Thyroid gland (tissue), 4 donors: ENCODE measurements around the gene ZNF138. TPM values are rescaled to one million over a fixed set of nuclear protein-coding genes. Genes with fewer than 3 reads are reported as not detected.

Source experiments
- DNase-seq, 2 donors: peaks; one replicate each; pipeline ENCODE4 v3.0.0-alpha.2; 2019
- H3K27ac ChIP-seq, 3 donors: fragments of 200-600 bp; sonication (generic); 1 replicate in 2 of 3; 2 replicates in 1 of 3; pipeline ENCODE4 v1.5.1; 2016 to 2019; ENCODE audit warnings: mild to moderate bottlenecking in 1 of 3, moderate library complexity in 1 of 3
- H3K27me3 ChIP-seq: fragments of 200-600 bp; sonication (generic); one replicate; pipeline ENCODE4 v1.5.1; 2019
- H3K36me3 ChIP-seq, 2 donors: fragments of 200-600 bp; sonication (generic); one replicate each; pipeline ENCODE4 v1.5.1; 2016 to 2019
- H3K4me1 ChIP-seq, 2 donors: fragments of 200-600 bp; sonication (generic); one replicate each; pipeline ENCODE4 v1.5.1; 2017 to 2019
- H3K4me3 ChIP-seq, 3 donors: fragments of 200-600 bp; sonication (generic); replicated peaks in 1 of 3; 1 replicate in 2 of 3; 2 replicates in 1 of 3; pipeline ENCODE4 v1.5.1; 2016; ENCODE audit warnings: mild to moderate bottlenecking in 1 of 3
- H3K9me3 ChIP-seq: fragments of 200-600 bp; sonication (generic); one replicate; pipeline ENCODE4 v1.5.1; 2017
- CTCF ChIP-seq, 6 experiments: fragments of 200-600 bp in 3 of 6; fragments of 450-650 bp in 3 of 6; sonication (generic) in 3 of 6; IDR thresholded peaks; one replicate each; pipeline ENCODE4 v1.5.1; 2016 to 2019; ENCODE audit warnings: antibody characterized with exemption in 6 of 6, mild to moderate bottlenecking in 2 of 6, inconsistent platforms in 1 of 6, moderate library complexity in 1 of 6
- POLR2A ChIP-seq, 2 donors: fragments of 450-650 bp; IDR thresholded peaks; one replicate each; pipeline ENCODE4 v1.6.1; 2017; ENCODE audit warnings: antibody characterized with exemption in 2 of 2, mild to moderate bottlenecking in 2 of 2, moderate library complexity in 1 of 2
- WGBS, 2 donors: methylation state at CpG; one replicate each; pipeline ENCODE4 v1.1.5; 2017; 5-methylcytosine and 5-hydroxymethylcytosine counted together
- intact Hi-C: fragments of 100-400 bp; cut with DNase I; formaldehyde crosslinking; loops from one replicate; pipeline ENCODE4 v1.15.1; 2023
- total RNA-seq, 4 donors: library from RNA; depleted of rRNA; stranded (reverse); fragments of >200 nt; gene quantifications; one replicate each; pipeline ENCODE4 v1.2.3, GENCODE V29; 2016

ZNF138 gene
- total RNA-seq, 4 donors from 2014 or later, result 13.3 to 30.5 (median 21.8) TPM

GRCh38 chr7:64838691-64839090 lies 44.5 kb downstream of the ZNF138 start:
- H3K27me3 ChIP-seq, result no peaks in the 10 kb centered on the region
- H3K4me1 ChIP-seq, result no peaks in the 10 kb centered on the region
- H3K9me3 ChIP-seq, result no peaks in the 10 kb centered on the region
- 77 to 83% methylated on average over 14 of the region's 14 CpGs for WGBS, 2 donors
- no peaks in the 10 kb centered on the region for H3K36me3 ChIP-seq
- no peak overlapping the region for H3K27ac ChIP-seq
- DNase-seq, result no peak
- no peak overlapping the region for H3K4me3 ChIP-seq
- intact Hi-C loops, result no loop called here
- TF ChIP-seq POLR2A (IDR thresholded peaks at IDR 0.05), result no peak
- TF ChIP-seq CTCF (IDR thresholded peaks at IDR 0.05), result no peak

- no peaks in the 10 kb centered on the region for H3K9me3 ChIP-seq
- H3K27me3 ChIP-seq, result no peaks in the 10 kb centered on the region
- H3K27ac ChIP-seq, result no peak overlapping the region
- no peaks in the 10 kb centered on the region for H3K36me3 ChIP-seq
- 95 to 98% methylated on average over 16 of the region's 16 CpGs for WGBS, 2 donors
- no peak for DNase-seq
- TF ChIP-seq POLR2A (IDR thresholded peaks at IDR 0.05) (no peak), CTCF (IDR thresholded peaks at IDR 0.05) (no peak)
- H3K4me3 ChIP-seq, result no peak overlapping the region
- intact Hi-C loops, result no loop called here
- H3K4me1 ChIP-seq, result no peaks in the 10 kb centered on the region
Observed at GRCh38 chr7:64839910-64840309, 45.7 kb downstream of the ZNF138 start.

GRCh38 chr7:64849250-64849923 lies 55.2 kb downstream of the ZNF138 start:
- H3K4me3 ChIP-seq, result no peak overlapping the region
- DNase-seq, result no peak
- 58 to 75% methylated on average over 3 to 5 of the region's 5 CpGs for WGBS, 2 donors
- TF ChIP-seq CTCF (IDR thresholded peaks at IDR 0.05) (no peak), POLR2A (IDR thresholded peaks at IDR 0.05) (no peak)
- H3K36me3 ChIP-seq, result no peaks in the 10 kb centered on the region
- no peaks in the 10 kb centered on the region for H3K9me3 ChIP-seq
- no peaks in the 10 kb centered on the region for H3K27me3 ChIP-seq
- intact Hi-C loops, result no loop called here
- H3K4me1 ChIP-seq, result no peaks in the 10 kb centered on the region
- no peak overlapping the region for H3K27ac ChIP-seq

GRCh38 chr7:64849924-64850499 lies 55.8 kb downstream of the ZNF138 start:
- WGBS, 2 donors, result 78% methylated on average over 7 of the region's 7 CpGs
- Histone ChIP-seq H3K27ac (no peak overlapping the region), H3K9me3 (no peaks in the 10 kb centered on the region), H3K27me3 (no peaks in the 10 kb centered on the region), H3K4me3 (no peak overlapping the region), H3K4me1 (no peaks in the 10 kb centered on the region), H3K36me3 (no peaks in the 10 kb centered on the region)
- DNase-seq, result no peak
- TF ChIP-seq POLR2A (IDR thresholded peaks at IDR 0.05), result no peak
- no peak for TF ChIP-seq CTCF (IDR thresholded peaks at IDR 0.05)
- intact Hi-C loops, result no loop called here

- 73 to 83% methylated on average over 4 of the region's 4 CpGs for WGBS, 2 donors
- no peak overlapping the region for H3K27ac ChIP-seq
- no peak overlapping the region for H3K4me3 ChIP-seq
Observed at GRCh38 chr7:64853679-64854078, 59.5 kb downstream of the ZNF138 start.

More at GRCh38 chr7:64853679-64854078, 59.5 kb downstream of the ZNF138 start:
- DNase-seq, result no peak
- Histone ChIP-seq H3K4me1 (no peaks in the 10 kb centered on the region), H3K27me3 (no peaks in the 10 kb centered on the region), H3K36me3 (no peaks in the 10 kb centered on the region), H3K9me3 (no peaks in the 10 kb centered on the region)
- intact Hi-C loops, result no loop called here
- TF ChIP-seq CTCF (IDR thresholded peaks at IDR 0.05) (no peak), POLR2A (IDR thresholded peaks at IDR 0.05) (no peak)
